GM18519 (cell line): ENCODE measurements around the gene GRK5.
"Not testable (repeated sequence)": the region's sequence is repeated elsewhere in the genome, so short reads cannot be mapped to it uniquely, and the experiment has no call there.

ENCODE experiments used
- ATAC-seq: cut with Tn5 transposase; IDR thresholded peaks from one replicate; pipeline ENCODE4 v1.9.1; 2021; ENCODE audit warnings: mild to moderate bottlenecking, moderate library complexity; ENCODE audit not compliant: unreplicated experiment, low FRiP score

GRK5 gene

DNA sequence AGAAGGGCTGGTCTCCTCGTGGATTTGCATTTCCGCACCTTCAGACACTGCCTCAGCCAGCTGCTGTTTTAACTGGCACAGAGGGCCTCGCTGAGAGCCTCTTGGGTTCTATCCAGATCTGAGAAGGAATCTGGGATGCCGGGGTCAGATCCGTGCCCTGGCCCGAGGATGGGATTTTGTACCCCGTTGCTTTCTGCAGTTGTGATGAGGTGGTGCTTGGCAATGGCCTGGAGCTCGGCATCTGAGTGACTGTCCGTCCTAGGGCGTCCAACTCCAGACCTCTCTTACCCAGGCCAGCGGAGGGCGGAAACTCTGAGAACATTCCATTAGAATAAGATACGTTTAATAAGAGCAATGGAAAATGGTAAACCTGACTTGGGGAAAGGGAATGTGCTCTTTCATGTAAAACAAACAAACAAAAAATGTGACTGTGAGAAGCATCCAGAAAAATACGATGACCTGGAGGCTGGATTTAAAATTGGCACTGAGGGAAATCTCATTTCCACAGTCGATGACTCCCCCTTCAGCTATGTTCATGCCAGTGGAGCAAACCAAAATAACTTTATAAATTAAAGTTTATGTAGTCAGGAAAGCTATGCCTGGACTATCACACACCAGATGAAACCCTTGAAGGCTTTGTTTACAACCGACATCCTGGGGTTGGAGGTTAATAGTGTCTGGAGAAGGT is 39.6 kb downstream of the GRK5 start:
- no peak for ATAC-seq

- ATAC-seq, result no peak
Observed at GRCh38 chr10:119247550-119247894, 40.2 kb downstream of the GRK5 start.

DNA sequence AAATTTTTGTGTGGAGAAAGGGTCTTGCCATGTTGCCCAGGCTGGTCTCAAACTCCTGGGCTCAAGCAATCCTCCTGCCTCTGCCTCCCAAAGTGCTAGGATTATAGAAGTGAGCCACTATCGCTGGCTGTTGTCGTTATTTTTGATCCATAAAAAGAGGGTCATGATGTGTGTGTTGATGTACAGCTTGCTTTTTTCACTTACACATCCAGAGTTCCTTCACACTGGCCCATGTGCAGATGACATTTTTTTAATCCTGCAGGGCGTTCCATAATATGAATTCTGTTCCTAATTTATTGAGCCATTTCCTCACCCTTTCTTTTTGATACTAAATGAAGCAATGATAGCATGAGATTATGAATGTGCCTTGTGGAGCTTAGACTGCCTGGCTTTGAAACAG is 40.8 kb downstream of the GRK5 start:
- ATAC-seq, result no peak

- no peak for ATAC-seq
Observed at GRCh38 chr10:119248681-119249080, 41.3 kb downstream of the GRK5 start.

DNA sequence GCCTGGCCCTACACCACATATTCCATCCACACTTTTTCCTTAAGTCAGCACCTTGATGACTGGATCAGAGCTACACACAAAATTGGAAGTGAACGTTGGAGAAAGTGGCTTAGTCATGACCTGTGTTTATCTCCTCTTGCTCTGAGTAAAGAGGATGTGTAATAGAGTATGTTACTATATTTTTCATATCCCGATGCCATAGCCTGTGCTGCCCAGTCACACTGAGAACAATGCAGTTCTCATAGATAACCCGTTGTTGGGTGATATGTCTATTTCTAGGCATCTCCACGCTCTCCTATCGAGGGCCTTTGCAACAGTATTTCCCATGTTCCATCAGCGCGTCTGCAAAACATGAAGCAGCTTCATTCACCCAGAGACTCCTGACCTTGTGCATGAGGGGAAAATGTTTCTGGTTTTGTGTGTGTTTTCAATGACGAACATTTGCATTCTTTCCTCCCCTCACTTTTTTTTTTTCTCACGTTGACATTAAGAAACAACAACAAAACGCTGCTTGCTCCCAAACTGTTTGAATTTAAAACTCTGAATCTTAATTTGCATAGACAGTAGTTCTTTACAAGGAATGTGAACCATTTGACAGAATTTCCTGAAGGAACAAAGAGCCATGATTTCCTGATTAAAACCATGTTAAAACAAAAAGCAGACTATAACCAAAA is 43.4 kb downstream of the GRK5 start:
- peak; percentile 44 for ATAC-seq

DNA sequence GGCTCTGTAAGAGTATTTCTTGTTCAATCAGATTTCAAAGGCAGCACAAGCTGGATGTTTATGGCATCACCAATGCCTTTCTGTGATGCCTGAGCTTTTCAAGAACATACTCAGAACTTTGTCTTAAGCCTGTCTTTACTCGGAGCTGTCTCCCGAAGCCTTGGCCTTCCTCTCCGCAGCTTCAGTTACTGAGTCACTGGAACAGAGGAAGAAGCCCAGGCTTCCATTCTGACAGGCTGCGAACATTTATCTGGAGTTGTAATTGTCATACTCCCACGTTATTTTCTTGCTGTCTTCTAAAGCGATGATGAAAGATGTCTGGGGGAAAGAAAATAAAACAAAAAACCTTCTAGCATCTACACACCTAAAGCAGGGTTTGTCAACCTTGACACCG is 43.9 kb downstream of the GRK5 start:
- no peak for ATAC-seq

GRCh38 chr10:119252051-119252465 is 44.7 kb downstream of the GRK5 start:
- no peak for ATAC-seq

- ATAC-seq, result no peak
Observed at GRCh38 chr10:119252470-119253151, 45.2 kb downstream of the GRK5 start.

GRCh38 chr10:119253433-119254174 is 46.2 kb downstream of the GRK5 start:
- ATAC-seq, result no peak

DNA sequence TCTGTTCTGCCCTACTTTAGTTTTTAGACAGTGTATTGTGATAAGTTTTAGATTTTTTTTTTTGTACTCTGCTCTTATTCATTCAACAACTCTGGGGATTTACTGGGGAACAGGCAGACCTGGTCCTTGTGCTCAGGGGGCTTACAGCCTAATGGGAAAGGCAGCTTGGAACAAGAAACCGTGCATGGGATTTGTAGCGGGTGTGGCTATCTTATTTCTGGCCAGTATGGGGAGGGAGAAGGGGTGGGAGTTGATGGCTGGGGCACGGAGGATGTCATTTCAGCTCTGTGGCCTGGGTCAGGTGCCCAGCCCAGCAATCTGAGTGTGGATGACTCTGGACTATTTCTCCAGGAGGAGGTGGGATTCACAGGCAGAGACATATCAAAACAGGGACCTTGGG is 47.0 kb downstream of the GRK5 start:
- no peak for ATAC-seq

DNA sequence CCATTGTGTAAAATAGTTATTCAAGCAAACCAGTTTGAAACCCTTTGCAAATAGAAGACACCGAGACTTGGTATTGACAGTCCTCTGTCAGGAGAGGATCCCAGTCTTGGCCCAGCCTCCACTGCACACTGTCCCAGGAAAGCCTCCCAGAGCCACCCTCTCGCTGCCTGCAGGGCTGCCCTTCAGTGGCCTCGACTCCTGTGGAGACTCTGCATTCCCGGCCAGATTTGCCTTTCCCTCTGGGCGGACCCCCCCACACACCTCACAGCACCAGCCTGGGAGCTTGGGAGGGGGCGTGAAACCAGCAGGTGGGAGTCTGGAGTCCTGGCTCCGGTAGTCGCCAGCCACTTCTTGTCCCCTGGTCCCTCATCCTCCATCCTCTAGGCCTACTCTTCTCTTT is 48.7 kb downstream of the GRK5 start:
- ATAC-seq, result no peak

DNA sequence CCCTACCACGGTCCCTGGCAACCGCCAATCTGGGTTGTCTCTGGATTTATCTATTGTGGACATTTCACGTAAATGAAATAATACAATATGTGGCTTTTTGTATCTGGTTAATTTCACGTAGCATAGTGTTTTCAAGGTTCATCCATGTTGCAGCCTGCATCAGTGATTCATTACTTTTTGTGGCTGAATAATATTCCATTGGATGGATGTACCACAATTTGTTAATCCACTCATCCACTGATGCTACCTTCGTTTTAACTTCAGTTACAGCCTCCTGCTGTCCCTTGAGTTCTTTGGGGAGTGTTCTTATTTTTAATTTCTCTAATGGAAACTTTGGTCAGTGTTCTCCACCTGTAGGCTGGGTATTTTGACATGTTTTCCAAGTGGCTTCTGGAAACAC is 49.5 kb downstream of the GRK5 start:
- ATAC-seq, result no peak

GRCh38 chr10:119257899-119258419 is 50.6 kb downstream of the GRK5 start:
- ATAC-seq, result no peak

- ATAC-seq, result no peak
Observed at GRCh38 chr10:119259345-119259744, 52.0 kb downstream of the GRK5 start.

DNA sequence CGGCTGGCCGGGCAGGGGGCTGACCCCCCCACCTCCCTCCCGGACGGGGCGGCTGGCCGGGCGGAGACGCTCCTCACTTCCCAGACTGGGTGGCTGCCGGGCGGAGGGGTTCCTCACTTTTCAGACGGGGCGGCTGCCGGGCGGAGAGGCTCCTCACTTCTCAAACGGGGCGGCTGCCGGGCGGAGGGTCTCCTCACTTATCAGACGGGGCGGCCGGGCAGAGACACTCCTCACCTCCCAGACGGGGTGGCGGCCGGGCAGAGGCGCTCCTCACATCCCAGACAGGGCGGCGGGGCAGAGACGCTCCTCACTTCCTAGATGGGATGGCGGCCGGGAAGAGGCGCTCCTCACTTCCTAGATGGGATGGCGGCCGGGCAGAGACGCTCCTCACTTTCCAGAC is 53.6 kb downstream of the GRK5 start:
- not testable (repeated sequence) for ATAC-seq

GRCh38 chr10:119263951-119264617 is 56.7 kb downstream of the GRK5 start:
- ATAC-seq, result no peak

DNA sequence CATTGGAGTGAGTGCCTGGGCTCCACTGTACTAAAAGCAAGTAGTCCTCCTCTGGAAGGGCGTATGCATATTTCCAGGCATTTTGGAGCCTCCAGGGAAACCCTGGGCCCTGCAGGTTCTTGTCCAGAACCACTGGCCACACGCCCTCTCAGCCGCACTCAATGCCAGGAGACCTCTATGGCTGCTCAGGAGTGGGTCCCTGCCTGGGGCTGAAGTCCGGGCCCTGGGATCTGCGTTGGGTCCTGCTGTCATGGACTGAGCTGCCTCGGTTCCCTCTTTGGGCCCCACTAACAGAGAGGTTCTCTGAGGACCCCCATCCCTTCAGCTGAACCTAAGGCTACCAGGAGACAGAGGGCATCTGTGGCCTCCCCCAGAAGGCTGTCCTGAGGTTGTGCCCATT is 58.3 kb downstream of the GRK5 start:
- no peak for ATAC-seq

DNA sequence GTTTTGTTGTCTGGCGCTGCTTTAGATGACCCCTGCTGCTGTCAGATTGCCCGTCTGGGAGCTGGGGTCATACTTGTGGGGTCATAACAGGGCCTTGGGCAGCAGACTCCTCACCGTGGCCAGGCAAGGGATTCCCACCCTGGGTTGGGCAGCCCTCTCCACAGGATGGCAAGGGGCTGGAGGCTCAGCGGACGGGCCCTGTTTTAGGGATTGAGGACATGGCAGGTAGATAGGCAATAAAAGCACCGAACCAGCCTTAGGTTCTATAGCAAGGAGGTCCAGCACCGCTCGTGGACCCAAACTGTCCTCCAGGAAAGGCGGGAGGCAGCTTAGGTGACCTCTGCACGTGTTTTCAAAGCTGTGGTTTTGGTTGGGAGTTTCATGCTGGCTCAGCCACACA is 60.0 kb downstream of the GRK5 start:
- no peak for ATAC-seq

DNA sequence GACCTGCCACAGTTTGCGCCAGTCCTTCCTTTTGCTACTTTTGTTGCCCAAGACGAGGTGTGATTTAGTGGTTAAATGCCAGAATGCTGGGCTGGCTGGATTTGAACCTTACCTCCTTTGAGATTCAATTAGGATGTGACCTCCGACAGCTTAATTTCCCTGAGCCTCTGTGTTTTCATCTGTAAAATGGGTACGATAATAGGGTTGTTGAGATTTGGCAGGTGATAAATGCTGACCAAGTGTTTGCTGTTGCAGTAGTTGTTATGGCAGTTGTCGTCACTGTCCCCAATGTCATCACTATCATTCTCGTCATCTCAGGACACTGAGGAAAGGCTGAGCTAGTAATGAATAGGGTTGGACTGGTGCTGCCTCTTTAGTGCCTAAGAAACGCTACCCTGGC is 61.1 kb downstream of the GRK5 start:
- no peak for ATAC-seq

DNA sequence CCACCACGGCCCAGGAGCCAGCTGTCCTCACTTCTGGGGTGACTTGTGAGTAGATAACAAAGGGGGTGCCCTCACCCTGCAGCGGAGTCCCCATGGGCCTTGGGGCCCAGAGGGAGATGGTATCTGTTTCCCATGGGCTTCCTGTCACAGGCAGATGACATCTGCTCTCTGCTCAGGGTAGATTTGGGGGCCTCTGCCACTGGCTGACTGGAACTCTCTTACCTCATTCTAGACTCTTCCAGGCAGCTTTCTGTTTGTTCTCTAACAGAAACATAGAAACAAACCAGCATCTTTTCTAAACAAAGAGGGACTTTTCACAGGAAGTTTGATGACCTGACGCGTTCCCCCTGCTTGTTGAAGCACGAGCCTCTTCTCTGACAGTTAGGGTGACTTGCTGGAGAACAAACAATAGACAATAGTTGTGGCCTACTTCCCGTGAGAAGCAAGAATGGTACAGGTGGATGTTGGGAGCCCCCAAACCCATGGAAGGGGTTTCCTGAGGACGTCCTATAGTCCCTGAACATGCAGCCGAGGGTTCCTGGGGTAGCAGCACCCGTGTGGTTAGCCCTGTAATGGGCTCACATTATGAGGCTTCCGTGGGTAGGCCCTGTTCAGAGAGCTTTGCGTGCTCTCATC is 61.6 kb downstream of the GRK5 start:
- ATAC-seq, result peak; percentile 63
